PFSK-1 (cell line): Measurements from ENCODE around the gene AMMECR1.

Source experiments
- FOXP2 ChIP-seq: optimal IDR thresholded peaks from 2 replicates; pipeline ENCODE3; 2011; ENCODE audit warnings: borderline replicate concordance, control low read depth, inconsistent platforms; ENCODE audit not compliant: insufficient read depth; ENCODE audit errors: extremely low read length, extremely low read depth
- POLR2AphosphoS5 ChIP-seq: IDR thresholded peaks from 2 replicates; pipeline ENCODE4 v1.6.1; 2012; ENCODE audit warnings: low read depth, mild to moderate bottlenecking, control low read depth, low read length, moderate library complexity
- REST ChIP-seq, 2 experiments: IDR thresholded peaks; 2 replicates each; pipeline versions ENCODE4 v1.6.1 to v1.8.0; 2011 to 2012; ENCODE audit warnings: low read depth in 2 of 2, low read length in 2 of 2, control low read depth in 1 of 2, inconsistent platforms in 1 of 2, mild to moderate bottlenecking in 1 of 2, moderate library complexity in 1 of 2; ENCODE audit not compliant: insufficient read depth in 1 of 2
- SIN3A ChIP-seq: IDR thresholded peaks from 2 replicates; pipeline ENCODE4 v1.6.1; 2012; ENCODE audit warnings: mild to moderate bottlenecking, low read length, moderate library complexity, borderline replicate concordance; ENCODE audit not compliant: insufficient read depth
- TAF1 ChIP-seq: IDR thresholded peaks from 2 replicates; pipeline ENCODE4 v1.6.1; 2012; ENCODE audit warnings: low read length, control low read depth, borderline replicate concordance; ENCODE audit not compliant: insufficient read depth

Gene AMMECR1

GRCh38 chrX:110286106-110286505, 31.8 kb downstream of the AMMECR1 start:
- TF ChIP-seq FOXP2 (no peak), SIN3A (no peak), TAF1 (no peak), POLR2AphosphoS5 (no peak), REST (IDR thresholded peaks at IDR 0.05; ENCODE audit: insufficient read depth in 1 of 2, low read depth in 2 of 2, low read length in 2 of 2) (no peak)

- TF ChIP-seq POLR2AphosphoS5 (no peak), SIN3A (no peak), TAF1 (no peak), FOXP2 (no peak), REST (IDR thresholded peaks at IDR 0.05; ENCODE audit: insufficient read depth in 1 of 2, low read depth in 2 of 2, low read length in 2 of 2) (no peak)
Measured at GRCh38 chrX:110284159-110284558, 33.7 kb downstream of the AMMECR1 start.

- TF ChIP-seq POLR2AphosphoS5 (no peak), TAF1 (no peak), SIN3A (no peak), FOXP2 (no peak), REST (IDR thresholded peaks at IDR 0.05; ENCODE audit: insufficient read depth in 1 of 2, low read depth in 2 of 2, low read length in 2 of 2) (no peak)
Measured at GRCh38 chrX:110282922-110283321, 35.0 kb downstream of the AMMECR1 start.

- TF ChIP-seq REST (IDR thresholded peaks at IDR 0.05; ENCODE audit: insufficient read depth in 1 of 2, low read depth in 2 of 2, low read length in 2 of 2), result no peak
- TF ChIP-seq TAF1, result no peak
- no peak for TF ChIP-seq FOXP2
- TF ChIP-seq SIN3A, result no peak
- TF ChIP-seq POLR2AphosphoS5, result no peak
Measured at GRCh38 chrX:110281377-110281776, 36.5 kb downstream of the AMMECR1 start.

- TF ChIP-seq POLR2AphosphoS5, result no peak
Measured at GRCh38 chrX:110280954-110281353, 36.9 kb downstream of the AMMECR1 start.
